Neural cell (in vitro differentiated cells): ENCODE results near the gene IQCH. TPM values are rescaled to one million over a fixed set of nuclear protein-coding genes. Genes with fewer than 3 reads are reported as not detected.
A peak's percentile ranks its signal among the peaks of the same experiment; 100 is the strongest.

Experiments
- H2AFZ ChIP-seq: fragments of 200-600, 300-800 bp; sonication (generic), shearing (Covaris generic); 2 replicates; pipeline ENCODE4 v1.6.0; 2014; ENCODE audit warnings: low read depth, mild to moderate bottlenecking, antibody characterized with exemption, low read length, moderate library complexity
- H3F3A ChIP-seq: fragments of 200-600 bp; shearing (Covaris generic); 2 replicates; pipeline ENCODE4 v1.6.1; 2016; ENCODE audit warnings: mild to moderate bottlenecking, moderate library complexity, mixed read lengths, antibody characterized with exemption, low read length; ENCODE audit not compliant: insufficient read depth, poor library complexity, severe bottlenecking
- H3K27ac ChIP-seq: fragments of 200-600, 300-800 bp; sonication (generic), shearing (Covaris generic); 2 replicates; pipeline ENCODE4 v1.5.1; 2014; ENCODE audit warnings: mild to moderate bottlenecking, low read length, moderate library complexity
- H3K27me3 ChIP-seq: fragments of 300-800, 200-600 bp; sonication (generic), shearing (Covaris generic); 2 replicates; pipeline ENCODE4 v1.6.0; 2014; ENCODE audit warnings: mild to moderate bottlenecking, low read depth, low read length, moderate library complexity; ENCODE audit not compliant: insufficient read depth
- H3K36me3 ChIP-seq: fragments of 300-800, 200-600 bp; sonication (generic), shearing (Covaris generic); 2 replicates; pipeline ENCODE4 v1.5.1; 2014; ENCODE audit warnings: mild to moderate bottlenecking, antibody characterized with exemption, low read length, moderate library complexity; ENCODE audit not compliant: insufficient read depth
- H3K4me2 ChIP-seq: fragments of 300-800, 200-600 bp; sonication (generic), shearing (Covaris generic); 2 replicates; pipeline ENCODE4 v1.6.0; 2014; ENCODE audit warnings: mild to moderate bottlenecking, low read length
- H3K4me3 ChIP-seq: fragments of 300-800, 200-600 bp; sonication (generic), shearing (Covaris generic); 2 replicates; pipeline ENCODE4 v1.5.1; 2014; ENCODE audit warnings: mild to moderate bottlenecking, low read length, moderate library complexity
- H3K79me2 ChIP-seq: fragments of 200-600 bp; shearing (Covaris generic); replicated peaks from 2 replicates; pipeline ENCODE4 v1.6.0; 2014; ENCODE audit warnings: mild to moderate bottlenecking, low read length, moderate library complexity; ENCODE audit not compliant: insufficient read depth
- H3K9ac ChIP-seq: fragments of 300-800, 200-600 bp; sonication (generic), shearing (Covaris generic); 2 replicates; pipeline ENCODE4 v1.6.1; 2016; ENCODE audit warnings: mild to moderate bottlenecking, low read length, mixed read lengths
- H3K9me2 ChIP-seq: fragments of 200-600 bp; shearing (Covaris generic); 2 replicates; pipeline ENCODE4 v1.6.1; 2016; ENCODE audit warnings: mild to moderate bottlenecking, low read length, mixed read lengths; ENCODE audit not compliant: insufficient read depth
- H3K9me3 ChIP-seq: fragments of 200-600, 300-800 bp; sonication (generic), shearing (Covaris generic); 2 replicates; pipeline ENCODE4 v1.6.1; 2016; ENCODE audit warnings: mild to moderate bottlenecking, mixed run types, low read length, moderate library complexity, mixed read lengths
- H4K20me1 ChIP-seq: fragments of 200-600 bp; shearing (Covaris generic); 2 replicates; pipeline ENCODE4 v1.6.1; 2016; ENCODE audit warnings: mild to moderate bottlenecking, mixed run types; ENCODE audit not compliant: insufficient read depth
- CTCF ChIP-seq: fragments of 450-650 bp; IDR thresholded peaks from 2 replicates; pipeline ENCODE4 v1.5.1; 2014; ENCODE audit warnings: antibody characterized with exemption, mild to moderate bottlenecking, moderate library complexity; ENCODE audit not compliant: poor library complexity, severe bottlenecking
- EP300 ChIP-seq: fragments of 450-650 bp; conservative IDR thresholded peaks from 2 replicates; pipeline ENCODE4 v1.6.1; 2014; ENCODE audit warnings: antibody characterized with exemption, mild to moderate bottlenecking, moderate library complexity; ENCODE audit not compliant: poor library complexity, severe bottlenecking
- EZH2 ChIP-seq: fragments of 200-600, 300-800 bp; shearing (Covaris generic), sonication (generic); IDR thresholded peaks from 2 replicates; pipeline ENCODE4 v1.6.1; 2014; ENCODE audit warnings: antibody characterized with exemption, low read length, borderline replicate concordance, mild to moderate bottlenecking; ENCODE audit not compliant: insufficient read depth, poor library complexity, severe bottlenecking
- MXI1 ChIP-seq: fragments of 450-650 bp; conservative IDR thresholded peaks from 2 replicates; pipeline ENCODE4 v1.6.1; 2014; ENCODE audit warnings: antibody characterized with exemption, mild to moderate bottlenecking; ENCODE audit not compliant: poor library complexity, severe bottlenecking
- POLR2AphosphoS5 ChIP-seq: IDR thresholded peaks from 2 replicates; pipeline ENCODE4 v1.6.1; 2012
- RAD21 ChIP-seq: fragments of 450-650 bp; conservative IDR thresholded peaks from 2 replicates; pipeline ENCODE4 v1.6.1; 2014; ENCODE audit warnings: antibody characterized with exemption, mild to moderate bottlenecking, moderate library complexity
- REST ChIP-seq: IDR thresholded peaks from 2 replicates; pipeline ENCODE4 v1.6.1; 2012; ENCODE audit warnings: borderline replicate concordance
- SMC3 ChIP-seq: fragments of 450-650 bp; conservative IDR thresholded peaks from 2 replicates; pipeline ENCODE4 v1.6.1; 2014; ENCODE audit warnings: antibody characterized with exemption, mild to moderate bottlenecking, moderate library complexity; ENCODE audit not compliant: poor library complexity
- TAF1 ChIP-seq: IDR thresholded peaks from 2 replicates; pipeline ENCODE4 v1.6.1; 2012; ENCODE audit warnings: low read depth
- polyA plus RNA-seq: library from polyadenylated mRNA; depleted of rRNA; stranded (reverse); fragments of >200 nt; gene quantifications from 2 replicates; pipeline ENCODE4 v1.2.3, GENCODE V29; 2014

The IQCH gene
- polyA plus RNA-seq, 1 donor from 2014 or later = 2.8 TPM

GRCh38 chr15:67501177-67501835 lies 246.7 kb downstream of the IQCH start:
- Histone ChIP-seq H3K36me3 (no peaks in the 10 kb centered on the region), H2AFZ (no peak overlapping the region), H3K9ac (no peak overlapping the region)

More at GRCh38 chr15:67501177-67501835, 246.7 kb downstream of the IQCH start:
- Histone ChIP-seq H3K27me3 (peaks cover 17% of the 10 kb centered on the region), H3K4me3 (no peak overlapping the region), H3K27ac (no peak overlapping the region), H3K79me2 (no peaks in the 10 kb centered on the region), H3F3A (no peaks in the 10 kb centered on the region), H4K20me1 (no peaks in the 10 kb centered on the region), H3K9me3 (no peaks in the 10 kb centered on the region), H3K9me2 (no peaks in the 10 kb centered on the region), H3K4me2 (no peak overlapping the region)
- TF ChIP-seq TAF1 = no peak
- no peak for TF ChIP-seq POLR2AphosphoS5
- TF ChIP-seq EP300 = no peak
- TF ChIP-seq EZH2 = no peak
- TF ChIP-seq CTCF = peak; percentile 64
- TF ChIP-seq REST = no peak
- TF ChIP-seq RAD21 = peak; percentile 70
- TF ChIP-seq SMC3 = peak; percentile 65
- no peak for TF ChIP-seq MXI1
